Mucosa of gallbladder (tissue), 1 donor: ENCODE data around the gene GRID1. TPM values are rescaled to one million over a fixed set of nuclear protein-coding genes. Genes with fewer than 3 reads are reported as not detected.
"Not testable (repeated sequence)": the region's sequence is repeated elsewhere in the genome, so short reads cannot be mapped to it uniquely, and the experiment has no call there.

Experiments
- DNase-seq: peaks from one replicate; pipeline ENCODE4 v3.0.0-alpha.2; 2020; ENCODE audit warnings: low spot score
- total RNA-seq: library from RNA; stranded (reverse); gene quantifications from one replicate; pipeline ENCODE4 v1.2.1, GENCODE V29; 2021
- donor health status: DM: no; HTN: no; CAD: no.

The GRID1 gene
- total RNA-seq, 1 donor from 2014 or later, result 6.3 TPM

DNA sequence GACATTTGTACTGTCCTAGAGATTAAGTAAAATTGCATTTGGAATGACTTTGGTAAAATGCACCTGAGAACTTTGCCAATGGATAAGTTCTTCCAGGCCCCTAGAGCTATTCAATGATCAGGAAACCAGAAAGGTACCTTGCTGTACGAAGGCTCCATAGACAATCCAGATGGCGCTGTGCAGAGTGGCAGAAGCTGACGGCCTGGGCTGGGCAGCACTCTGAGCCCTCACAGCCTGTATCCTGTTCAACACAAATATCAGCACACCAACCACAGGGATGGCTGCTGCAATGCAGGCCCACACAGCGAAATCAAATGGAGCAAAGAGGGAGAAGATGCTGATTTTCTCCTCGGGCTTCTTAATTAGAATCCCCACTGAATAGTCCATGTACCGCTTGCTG, 642.4 kb downstream of the GRID1 start:
- no peak for DNase-seq

DNA sequence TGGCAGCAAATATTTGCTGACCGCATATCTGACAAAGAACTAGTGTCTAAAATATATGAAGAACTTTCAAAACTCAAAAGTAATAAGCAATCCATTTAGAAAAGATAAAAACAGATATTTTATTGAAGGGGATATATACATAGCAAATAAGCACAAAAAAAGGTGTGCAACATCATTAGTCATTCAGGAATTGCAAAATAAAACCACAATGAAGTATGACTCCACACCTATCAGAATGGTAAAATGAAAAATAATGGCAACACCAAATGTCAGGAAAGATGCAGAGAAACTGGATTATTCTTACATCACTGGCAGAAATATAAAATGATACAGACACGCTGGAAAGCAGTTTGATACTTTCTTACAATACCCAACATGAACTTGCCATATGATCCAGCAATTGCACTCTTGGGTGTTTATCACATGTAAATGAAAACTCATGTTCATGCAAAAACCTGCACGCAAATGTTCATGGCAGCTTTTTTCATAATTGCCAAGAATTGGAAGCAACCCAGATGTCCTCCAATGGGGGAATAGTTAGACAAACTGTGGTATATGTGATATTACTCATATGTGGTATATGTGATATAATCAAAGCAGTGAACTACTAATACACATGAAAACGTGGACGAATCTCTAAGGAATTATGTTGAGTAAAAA, 645.5 kb downstream of the GRID1 start:
- no peak for DNase-seq

DNA sequence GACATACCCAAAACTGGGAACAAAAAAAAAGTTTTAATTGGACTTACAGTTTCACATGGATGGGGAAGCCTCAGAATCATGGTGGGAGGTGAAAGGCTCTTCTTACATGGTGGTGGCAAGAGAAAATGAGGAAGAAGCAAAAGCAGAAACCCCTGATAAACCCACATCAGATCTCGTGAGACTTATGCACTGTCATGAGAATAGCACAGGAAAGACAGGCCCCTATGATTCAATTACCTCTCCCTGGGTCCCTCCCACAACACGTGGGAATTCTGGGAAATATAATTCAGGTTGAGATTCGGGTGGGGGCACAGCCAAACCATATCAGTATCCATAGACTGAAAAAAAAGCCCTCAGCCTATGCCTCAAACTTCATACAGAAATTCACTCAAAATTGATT, 647.2 kb downstream of the GRID1 start:
- DNase-seq, result no peak

DNA sequence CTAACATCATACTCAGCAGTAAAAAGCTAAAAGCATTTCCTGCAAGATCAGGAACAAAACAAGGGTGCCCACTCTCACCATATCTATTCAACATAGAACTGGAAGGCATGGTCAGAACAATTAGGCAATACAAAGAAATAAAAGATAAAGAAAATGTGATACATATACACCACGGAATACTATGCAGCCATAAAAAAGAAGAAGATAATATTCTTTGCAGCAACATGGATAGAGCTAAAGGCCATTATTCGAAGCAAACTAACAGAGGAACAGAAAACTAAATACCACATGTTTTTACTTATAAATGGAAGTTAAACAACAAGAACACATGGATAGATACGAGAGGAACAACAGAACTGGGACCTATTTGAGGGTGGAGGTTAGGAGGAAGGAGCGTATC, 652.7 kb downstream of the GRID1 start:
- no peak for DNase-seq

DNA sequence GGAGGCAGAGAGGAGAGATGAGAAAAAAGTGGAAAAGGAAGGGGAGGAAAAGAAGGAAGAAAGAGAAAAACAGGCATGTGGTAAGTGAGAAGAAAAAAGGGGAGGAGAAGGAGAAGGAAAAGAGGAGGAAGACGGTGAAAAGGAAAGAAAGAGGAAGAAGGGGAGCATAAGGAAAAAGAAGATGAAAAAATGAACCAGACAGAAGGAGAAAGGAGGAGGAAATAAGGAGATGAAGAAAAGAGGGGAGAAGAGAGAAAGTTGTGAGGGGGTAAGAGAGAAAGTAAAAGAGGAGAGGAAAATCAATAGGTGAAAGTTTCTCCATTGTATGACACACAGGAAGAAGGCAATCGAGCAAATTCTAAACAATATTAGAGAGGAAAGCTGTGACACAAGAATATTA, 663.8 kb downstream of the GRID1 start:
- no peak for DNase-seq

DNA sequence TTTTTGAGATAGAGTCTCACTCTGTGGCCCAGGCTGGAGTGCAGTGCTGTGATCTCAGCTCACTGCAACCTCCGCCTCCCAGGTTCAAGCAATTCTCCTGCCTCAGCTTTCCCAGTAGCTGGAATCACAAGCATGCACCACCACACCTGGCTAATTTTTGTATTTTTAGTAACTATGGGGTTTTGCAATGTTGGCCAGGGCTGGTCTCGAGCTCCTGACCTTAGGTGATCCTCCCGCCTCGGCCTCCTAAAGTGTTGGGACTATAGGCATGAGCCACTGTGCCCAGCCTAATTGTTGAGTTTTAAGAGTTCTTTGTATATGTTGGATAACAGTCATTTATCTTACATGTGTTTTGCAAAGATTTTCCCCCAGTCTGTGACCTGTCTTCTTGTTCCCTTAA, 667.5 kb downstream of the GRID1 start:
- DNase-seq, result not testable (repeated sequence)

DNA sequence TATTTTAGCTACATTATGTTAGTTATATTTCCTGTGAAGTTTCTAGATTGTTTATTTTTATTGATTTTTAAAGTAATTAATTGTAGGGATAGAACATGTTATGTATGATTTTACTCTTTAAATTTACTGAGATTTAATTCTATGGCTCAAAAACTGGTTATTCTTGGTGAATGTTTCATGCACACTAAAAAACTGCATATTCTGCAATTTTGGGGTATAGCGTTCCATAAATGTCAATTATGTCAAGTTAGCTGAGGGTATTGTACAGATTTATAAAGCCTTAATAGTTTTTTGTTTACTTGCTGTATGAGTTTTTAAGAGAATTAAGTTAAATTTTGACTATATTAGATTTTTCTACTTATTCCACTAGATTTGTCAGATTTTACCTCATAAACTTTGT, 669.7 kb downstream of the GRID1 start:
- DNase-seq, result no peak

DNA sequence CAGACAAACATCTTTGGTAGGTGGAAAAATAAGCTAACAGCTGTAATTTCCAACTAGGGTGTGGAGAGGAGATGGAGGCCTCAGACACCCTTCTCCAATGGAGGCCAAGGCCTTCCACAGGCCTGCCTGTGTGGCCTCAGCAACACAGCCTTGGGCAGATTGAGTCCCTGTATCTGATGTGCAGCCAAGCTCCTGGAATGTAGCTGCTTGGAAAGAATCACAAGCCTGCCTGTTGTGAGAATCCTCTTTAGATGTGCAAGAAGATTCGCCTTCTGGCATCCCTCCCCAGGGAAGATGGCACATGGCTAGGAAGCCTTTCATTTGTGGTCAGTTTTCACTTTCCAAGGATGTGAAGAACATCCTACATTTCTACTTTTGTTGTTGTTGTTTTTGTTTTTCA, 684.0 kb downstream of the GRID1 start:
- no peak for DNase-seq

DNA sequence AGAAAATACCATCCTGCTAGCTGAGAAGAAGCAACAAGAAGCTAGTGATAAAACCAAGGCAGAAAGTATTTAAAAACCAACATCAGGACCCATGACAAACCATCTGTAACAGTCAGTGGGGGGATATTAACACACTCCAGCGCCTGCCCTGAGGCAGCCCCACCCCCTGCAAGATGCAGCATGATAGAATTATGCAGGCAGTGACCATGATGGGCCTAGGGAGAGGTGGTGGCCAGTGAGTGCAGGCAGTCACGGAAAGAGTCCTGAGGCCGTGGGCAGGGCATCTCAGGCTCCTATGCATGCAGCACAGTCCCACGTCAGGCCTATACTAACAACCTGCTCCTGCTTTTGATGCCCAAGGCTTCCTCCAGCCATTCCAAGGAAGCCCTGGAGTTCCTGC, 686.9 kb downstream of the GRID1 start:
- no peak for DNase-seq

DNA sequence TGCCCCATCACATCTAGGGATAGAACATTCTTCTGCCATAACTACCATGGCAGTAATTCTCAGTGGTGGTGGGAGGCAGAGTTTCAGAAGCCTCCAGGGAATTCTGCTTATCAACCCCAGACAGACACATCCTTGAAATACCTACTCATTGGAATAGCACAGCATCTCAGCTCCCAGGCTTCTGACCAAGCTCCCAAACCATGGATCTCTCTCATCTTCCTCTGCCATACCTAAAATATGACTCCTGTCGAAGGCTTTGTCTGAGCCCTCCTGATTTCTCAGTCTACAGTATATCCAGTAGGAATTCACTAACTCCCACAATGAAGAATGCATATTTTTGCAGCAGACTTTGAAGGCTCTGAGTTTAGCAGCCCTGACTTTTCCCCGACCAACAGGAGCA, 687.5 kb downstream of the GRID1 start:
- no peak for DNase-seq

DNA sequence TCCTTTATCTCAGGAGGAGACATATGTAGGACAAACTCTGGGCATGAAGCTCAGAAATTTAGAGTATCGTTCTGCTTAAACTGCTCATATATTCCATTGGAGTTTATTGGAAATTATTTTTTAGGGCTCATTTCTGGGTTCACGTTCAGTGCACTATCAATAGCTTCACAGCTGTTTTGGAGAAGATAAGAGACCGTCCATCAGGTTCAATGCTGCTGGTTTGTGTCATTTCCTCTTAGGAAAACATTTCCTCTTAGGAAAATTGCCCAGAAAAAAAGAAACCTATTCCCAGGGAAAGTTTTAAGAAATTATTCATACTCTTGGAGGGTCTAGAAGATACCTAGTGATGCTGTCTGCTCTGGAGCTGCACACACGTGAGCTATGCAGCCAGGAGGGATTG, 691.7 kb downstream of the GRID1 start:
- no peak for DNase-seq

DNA sequence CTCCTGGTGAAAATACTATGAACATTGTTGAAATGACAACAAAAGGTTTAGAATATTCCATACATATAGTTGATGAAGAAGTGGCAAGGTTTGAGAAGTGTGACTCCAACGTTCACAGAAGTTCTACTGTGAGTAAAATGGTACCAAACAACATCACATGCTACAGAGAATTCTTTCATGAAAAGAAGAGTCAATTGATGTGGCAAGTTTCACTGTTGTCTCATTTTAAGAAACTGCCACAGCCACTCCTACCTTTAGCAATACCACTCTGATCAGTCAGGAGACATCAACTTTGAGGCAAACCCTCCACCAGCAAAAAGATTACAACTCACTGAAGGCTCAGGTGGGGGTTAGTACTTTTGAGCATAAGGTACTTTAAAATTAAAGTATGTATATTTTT, 693.3 kb downstream of the GRID1 start:
- DNase-seq, result no peak

DNA sequence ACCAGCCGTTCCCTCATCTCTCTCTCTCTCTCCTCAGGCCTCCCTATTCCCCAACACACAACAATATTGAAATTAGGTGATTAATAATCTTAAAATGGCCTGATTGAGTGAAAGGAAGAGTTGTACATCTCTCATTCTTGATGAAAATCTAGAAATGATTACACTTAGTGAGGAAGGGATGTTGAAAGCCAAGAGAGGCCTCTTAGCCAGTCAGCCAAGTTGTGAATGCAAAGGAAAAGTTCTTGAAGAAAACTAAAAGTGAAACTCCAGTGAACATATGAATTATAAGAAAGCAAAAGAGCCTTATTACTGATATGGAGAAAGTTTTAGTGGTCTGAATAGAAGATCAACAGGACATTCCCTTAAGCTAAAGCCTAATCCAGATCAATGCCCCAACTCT, 695.1 kb downstream of the GRID1 start:
- DNase-seq, result no peak

DNA sequence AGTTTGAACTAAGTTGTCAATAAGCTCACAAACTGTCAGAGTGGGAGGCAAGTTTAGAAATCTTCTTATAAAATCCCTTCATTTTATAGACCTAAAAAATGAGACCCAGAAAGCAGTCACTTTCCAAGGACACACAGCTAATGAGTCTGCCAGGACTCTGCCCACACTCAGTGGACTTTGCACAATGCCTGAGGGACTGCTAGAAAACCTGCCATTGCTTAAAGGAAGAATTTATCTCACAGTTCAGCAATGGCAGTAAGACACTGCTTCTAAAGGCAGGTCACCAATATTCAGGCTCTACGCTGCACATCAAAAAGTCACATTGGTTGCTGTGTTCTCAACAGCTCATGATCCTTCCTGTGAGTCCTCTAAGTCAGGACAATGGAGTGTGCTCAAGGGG, 698.1 kb downstream of the GRID1 start:
- DNase-seq, result peak; percentile 26

DNA sequence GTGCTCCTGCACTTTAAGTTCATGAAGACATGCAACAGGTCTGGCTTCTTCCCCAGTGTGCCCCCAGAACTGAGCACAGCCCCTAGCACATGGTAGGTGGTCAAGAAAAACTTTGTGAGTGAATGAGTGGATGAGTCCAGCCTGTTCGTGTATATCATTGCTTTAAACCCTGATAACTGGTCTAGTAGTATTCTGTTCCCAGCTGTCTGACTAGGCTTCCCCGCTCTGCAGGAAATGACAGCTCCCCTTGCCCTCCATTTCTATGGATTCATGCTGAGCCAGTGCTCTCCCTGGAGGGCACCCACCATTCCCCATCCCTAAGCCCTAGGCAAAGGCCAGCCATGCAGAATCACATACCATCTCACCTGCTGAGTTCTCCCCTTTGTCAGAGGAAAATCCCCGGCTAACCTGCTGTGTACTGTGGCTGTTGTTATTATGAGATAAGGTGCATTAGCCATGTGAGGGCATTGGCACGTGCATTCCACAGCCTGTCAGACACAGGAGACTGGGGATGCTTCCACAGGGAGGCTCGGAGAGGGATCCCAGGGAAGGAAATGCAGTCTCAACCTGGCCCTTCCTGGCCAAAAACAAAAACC, 698.9 kb downstream of the GRID1 start:
- no peak for DNase-seq

DNA sequence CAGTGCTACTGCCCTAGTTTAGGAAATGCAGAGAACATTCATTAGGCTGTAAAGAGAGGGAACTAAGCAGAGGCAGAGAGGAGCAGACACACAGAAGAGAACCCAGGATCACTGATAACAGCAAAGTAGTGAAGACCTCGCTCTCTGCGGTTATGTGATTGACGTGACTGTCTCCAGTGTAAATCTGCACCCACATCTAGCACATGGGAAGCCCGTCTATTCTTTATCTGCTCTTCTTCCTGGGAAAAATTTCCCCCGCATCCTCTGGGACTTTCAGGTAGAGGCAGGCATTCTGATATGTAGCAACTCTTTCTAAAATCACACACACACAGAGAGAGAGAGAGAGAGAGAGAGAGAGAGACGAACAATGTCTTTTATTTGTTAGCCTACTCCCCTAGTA, 699.6 kb downstream of the GRID1 start:
- DNase-seq, result no peak

DNA sequence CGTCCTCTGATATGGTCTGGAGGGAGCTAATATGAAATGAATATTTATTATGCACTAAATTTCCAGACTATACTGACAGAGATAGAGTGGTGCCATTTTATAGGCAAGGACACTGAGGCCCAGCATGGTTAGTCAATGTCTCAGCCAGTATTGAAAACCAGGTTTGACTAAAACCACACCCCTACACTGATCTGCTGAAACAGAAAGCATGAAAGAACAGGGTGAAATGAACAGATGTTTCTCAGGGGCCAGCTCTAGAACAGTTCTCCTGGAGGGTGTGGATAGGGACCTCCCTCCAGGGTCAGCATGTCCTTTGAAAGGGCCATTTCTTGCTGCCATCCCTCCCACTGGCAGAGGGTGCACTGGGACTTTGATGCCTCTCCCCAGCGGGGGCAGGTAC, 700.5 kb downstream of the GRID1 start:
- no peak for DNase-seq

DNA sequence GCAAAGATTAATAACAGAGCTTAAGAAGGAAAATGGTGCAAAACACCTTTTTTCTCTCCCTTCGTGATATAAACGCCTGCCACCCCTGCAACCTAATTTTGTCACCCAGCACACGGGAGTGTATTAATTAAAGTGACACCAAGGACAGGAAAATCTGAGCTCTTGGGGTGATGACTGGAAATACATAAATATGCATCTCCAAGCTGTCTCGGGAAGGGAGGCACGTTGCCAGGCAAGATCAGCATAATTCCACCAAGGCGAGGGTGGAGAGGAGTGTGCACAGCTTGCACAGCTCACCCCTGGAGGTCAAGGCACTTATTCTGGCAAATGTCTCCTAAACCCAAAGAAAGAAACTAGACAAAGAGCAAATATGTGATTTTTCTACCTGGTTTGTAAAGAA, 700.9 kb downstream of the GRID1 start:
- DNase-seq, result no peak

DNA sequence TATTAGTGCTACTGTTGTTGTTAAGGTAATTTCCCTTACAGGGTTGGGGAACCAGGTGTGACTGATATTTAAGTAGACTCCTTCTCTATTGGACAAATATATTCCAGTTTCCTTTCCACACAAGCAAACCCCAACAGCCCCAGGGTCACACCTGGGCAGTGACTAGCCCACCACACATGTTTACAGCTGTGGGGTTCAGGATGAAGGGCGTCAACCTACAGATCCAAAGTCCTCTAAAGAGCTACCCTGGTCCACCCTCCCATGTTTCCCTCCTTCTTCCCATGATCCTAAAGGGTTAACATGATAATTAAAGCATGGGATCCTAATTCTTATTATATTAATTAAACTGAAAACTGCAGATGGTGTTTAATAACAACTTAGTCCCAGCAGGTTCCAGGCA, 701.5 kb downstream of the GRID1 start:
- DNase-seq, result no peak

DNA sequence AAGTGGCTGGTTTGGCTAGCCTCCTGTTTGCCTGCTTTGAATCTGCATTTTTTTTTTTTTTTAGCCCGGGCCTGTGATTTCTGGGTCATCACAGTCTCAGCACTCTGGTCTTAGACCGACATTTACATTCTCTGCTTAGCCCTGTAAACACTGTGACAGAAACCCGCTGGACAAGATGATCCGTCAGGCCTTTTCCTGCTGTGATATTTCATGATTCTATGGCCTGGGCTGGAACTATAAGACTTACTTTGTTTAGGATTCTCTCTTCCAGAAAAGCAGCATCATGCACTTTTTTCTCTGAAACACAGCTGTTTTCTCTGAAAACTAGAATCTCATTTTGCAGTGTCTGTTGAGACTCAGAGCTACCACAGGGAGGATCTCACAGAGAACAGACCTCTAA, 705.5 kb downstream of the GRID1 start:
- DNase-seq, result no peak

DNA sequence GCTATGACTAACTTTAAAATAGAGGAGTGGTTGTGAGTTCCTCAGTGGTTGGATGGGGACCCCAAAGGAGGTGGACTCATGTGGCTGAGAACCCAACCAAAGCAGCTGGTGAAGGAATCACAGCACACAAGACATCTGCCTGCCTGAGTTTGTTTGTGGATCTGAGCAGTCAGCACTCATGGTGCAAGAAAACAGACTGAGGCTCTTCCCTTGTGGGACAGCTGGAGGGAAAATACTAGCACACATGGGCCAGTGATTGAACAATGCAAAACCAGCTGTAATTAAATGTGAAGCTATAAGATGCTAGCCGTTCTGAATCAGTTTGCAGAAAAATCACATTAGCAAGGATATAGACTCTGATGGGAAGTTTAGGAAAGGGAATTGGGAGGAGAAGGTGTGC, 707.3 kb downstream of the GRID1 start:
- DNase-seq, result no peak

DNA sequence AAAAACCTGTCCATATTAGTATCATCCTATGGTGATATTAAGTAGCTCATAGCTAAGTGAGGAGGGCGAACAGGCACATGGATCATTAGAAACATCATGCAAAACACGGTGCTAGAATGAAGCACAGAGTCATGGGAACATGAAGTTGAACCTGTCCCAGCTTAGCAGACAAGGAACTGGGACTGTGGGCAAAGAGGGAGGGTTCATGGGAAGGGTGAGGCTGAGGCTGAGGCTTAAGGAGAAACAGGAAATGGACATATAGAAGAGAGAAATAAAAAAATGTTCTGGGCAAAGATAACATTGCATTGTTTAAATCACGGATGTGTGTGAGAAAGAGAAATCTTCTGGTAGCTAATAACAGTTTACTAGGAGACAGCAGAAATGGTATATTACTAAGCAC, 708.1 kb downstream of the GRID1 start:
- no peak for DNase-seq

DNA sequence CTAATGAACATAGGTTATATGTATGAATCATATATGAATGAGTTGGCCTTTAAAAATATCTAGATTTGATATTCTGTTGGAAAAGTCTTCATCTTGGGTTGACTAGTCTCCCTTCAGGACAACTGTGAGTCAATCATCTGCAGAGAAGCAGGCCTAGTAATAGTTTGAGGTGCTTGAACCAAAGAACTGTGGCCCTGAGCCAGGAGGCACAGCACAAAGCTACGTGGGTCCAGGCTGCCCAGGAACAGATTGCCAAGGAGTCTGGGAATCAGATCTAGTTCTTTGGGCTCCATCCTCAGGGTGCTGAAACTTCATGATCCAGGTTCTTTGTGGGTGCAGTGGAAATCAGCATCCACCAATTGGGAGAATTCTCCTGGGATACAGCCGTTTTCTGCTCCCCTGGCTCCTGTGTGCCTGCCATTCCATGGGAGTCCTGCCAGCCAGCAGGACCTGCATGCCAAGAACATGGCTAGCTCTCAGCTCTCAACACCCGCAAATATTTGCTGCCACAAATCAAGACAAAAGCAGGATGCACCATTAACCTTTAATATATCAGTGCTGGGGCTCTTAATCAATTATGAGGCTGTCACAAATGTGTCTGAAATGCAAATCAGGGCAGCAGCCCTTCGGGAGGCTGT, 709.0 kb downstream of the GRID1 start:
- DNase-seq, result no peak

DNA sequence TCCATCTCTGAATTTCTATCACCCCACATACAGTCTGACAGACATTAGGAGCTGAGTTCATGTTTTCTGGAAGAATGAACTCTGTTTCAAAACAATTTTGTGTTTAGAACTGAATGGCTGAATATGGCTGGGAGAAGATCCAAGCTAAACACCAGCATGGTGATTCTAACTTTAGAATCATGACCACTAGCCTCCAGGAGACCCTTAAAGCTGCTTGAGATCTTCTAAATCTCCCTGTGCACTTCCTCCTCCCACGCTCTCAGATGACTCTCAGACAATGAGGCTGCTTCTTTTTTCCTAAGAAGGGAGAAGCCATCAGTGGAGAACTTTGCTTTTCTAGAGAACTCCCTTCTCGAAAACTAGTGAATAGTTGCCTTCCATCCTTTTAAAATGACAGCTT, 711.2 kb downstream of the GRID1 start:
- DNase-seq, result no peak
